ENCODE measurements around the gene SNORC. TPM values are rescaled to one million over a fixed set of nuclear protein-coding genes. Genes with fewer than 3 reads are reported as not detected.

The SNORC gene
- total RNA-seq, 4 donors from 2014 or later, result 6.9 to 24.0 (median 10.7) TPM

GRCh38 chr2:232882505-232883115 lies 12.5 kb downstream of the SNORC start:
- Histone ChIP-seq H3K27ac (no peak overlapping the region), H3K4me3 (no peak overlapping the region), H3K27me3 (no peaks in the 10 kb centered on the region), H3K36me3 (peaks cover 0 to 65% (median 0%) of the 10 kb centered on the region in 3 donors), H3K4me1 (peaks cover 0 to 8% (median 0%) of the 10 kb centered on the region in 4 donors), H3K9me3 (no peaks in the 10 kb centered on the region)
- 91 to 92% methylated on average over 15 to 20 of the region's 20 CpGs for WGBS, 2 donors
- DNase-seq (ENCODE audit: low spot score in 2 of 2), result peak in 1 of 2 donors; percentile 3
- no peak for TF ChIP-seq EP300 (IDR thresholded peaks at IDR 0.05)
- no peak for TF ChIP-seq POLR2A (IDR thresholded peaks at IDR 0.05)
- TF ChIP-seq CTCF (IDR thresholded peaks at IDR 0.05), result no peak

- WGBS, 2 donors, result 88 to 93% methylated on average over 14 to 28 of the region's 29 CpGs
- no peak overlapping the region for H3K4me3 ChIP-seq
- peak in 1 of 2 donors; percentile 5 for DNase-seq (ENCODE audit: low spot score in 2 of 2)
- H3K27ac ChIP-seq, result no peak overlapping the region
- TF ChIP-seq POLR2A (IDR thresholded peaks at IDR 0.05), result no peak
- no peak for TF ChIP-seq EP300 (IDR thresholded peaks at IDR 0.05)
- no peak for TF ChIP-seq CTCF (IDR thresholded peaks at IDR 0.05)
- H3K4me1 ChIP-seq, result peaks cover 0 to 8% (median 0%) of the 10 kb centered on the region in 4 donors
- no peaks in the 10 kb centered on the region for H3K9me3 ChIP-seq
- H3K36me3 ChIP-seq, result peaks cover 0 to 65% (median 0%) of the 10 kb centered on the region in 3 donors
- no peaks in the 10 kb centered on the region for H3K27me3 ChIP-seq
Observed at GRCh38 chr2:232883116-232883721, 13.2 kb downstream of the SNORC start.

GRCh38 chr2:232884001-232884421 lies 13.9 kb downstream of the SNORC start:
- TF ChIP-seq POLR2A (IDR thresholded peaks at IDR 0.05), result no peak
- TF ChIP-seq CTCF (IDR thresholded peaks at IDR 0.05), result no peak
- no peak for TF ChIP-seq EP300 (IDR thresholded peaks at IDR 0.05)
- DNase-seq (ENCODE audit: low spot score in 2 of 2), result peak in 1 of 2 donors; percentile 6

GRCh38 chr2:232884549-232885263 lies 14.6 kb downstream of the SNORC start:
- H3K36me3 ChIP-seq, result peaks cover 0 to 55% (median 0%) of the 10 kb centered on the region in 3 donors
- H3K4me1 ChIP-seq, result peaks cover 0 to 7% (median 0%) of the 10 kb centered on the region in 4 donors
- no peaks in the 10 kb centered on the region for H3K27me3 ChIP-seq
- no peak overlapping the region for H3K4me3 ChIP-seq
- WGBS, 2 donors, result 71 to 83% methylated on average over 22 to 27 of the region's 27 CpGs
- H3K9me3 ChIP-seq, result no peaks in the 10 kb centered on the region
- no peak overlapping the region for H3K27ac ChIP-seq
- TF ChIP-seq CTCF (IDR thresholded peaks at IDR 0.05) (no peak), EP300 (IDR thresholded peaks at IDR 0.05) (no peak), POLR2A (IDR thresholded peaks at IDR 0.05) (no peak)
- DNase-seq (ENCODE audit: low spot score in 2 of 2), result peak in 1 of 2 donors; percentile 9

More at GRCh38 chr2:232884001-232884421, 13.9 kb downstream of the SNORC start:
- Histone ChIP-seq H3K4me1 (peaks cover 0 to 8% (median 0%) of the 10 kb centered on the region in 4 donors), H3K9me3 (no peaks in the 10 kb centered on the region), H3K36me3 (peaks cover 0 to 62% (median 0%) of the 10 kb centered on the region in 3 donors), H3K27me3 (no peaks in the 10 kb centered on the region), H3K27ac (no peak overlapping the region), H3K4me3 (no peak overlapping the region)
- 78 to 86% methylated on average over 10 to 11 of the region's 11 CpGs for WGBS, 2 donors

Measured in tibial nerve (tissue), 4 donors.